WTC11 (cell line): ENCODE results near the gene RAC3. TPM values are rescaled to one million over a fixed set of nuclear protein-coding genes. Genes with fewer than 3 reads are reported as not detected.

ENCODE experiments used
- ATAC-seq: fragments of 200-7000 bp; cut with Tn5 transposase; 2 replicates; pipeline ENCODE4 v1.10.0; 2021; ENCODE audit warnings: mild to moderate bottlenecking, moderate library complexity
- CTCF ChIA-PET: fragments of 300-600 bp; sonication (Branson Sonifier 250); formaldehyde crosslinking; loops from one replicate; lab custom pipeline; 2021; ENCODE audit warnings: antibody characterized with exemption; lab: Charles Lee
- POLR2A ChIA-PET: fragments of 350-600 bp; sonication (Branson Sonifier 250); formaldehyde crosslinking; loops from one replicate; lab custom pipeline; 2021; ENCODE audit warnings: antibody characterized with exemption; lab: Charles Lee
- DNase-seq: peaks from one replicate; pipeline ENCODE4 v3.0.0; 2021; ENCODE audit warnings: low spot score
- H3K27ac Mint-ChIP-seq: 2 replicates; pipeline ENCODE4 v1.8.0; 2021; ENCODE audit warnings: mixed read lengths
- H3K27me3 Mint-ChIP-seq: 2 replicates; pipeline ENCODE4 v1.8.0; 2021; ENCODE audit warnings: low read depth, mild to moderate bottlenecking, moderate library complexity, mixed read lengths
- H3K36me3 Mint-ChIP-seq: 2 replicates; pipeline ENCODE4 v1.8.0; 2021; ENCODE audit warnings: mixed read lengths
- H3K4me1 Mint-ChIP-seq: 2 replicates; pipeline ENCODE4 v1.8.0; 2022; ENCODE audit warnings: mixed read lengths
- H3K4me3 Mint-ChIP-seq: 2 replicates; pipeline ENCODE4 v1.8.0; 2021; ENCODE audit warnings: mild to moderate bottlenecking, moderate library complexity, mixed read lengths
- H3K9me3 Mint-ChIP-seq: 2 replicates; pipeline ENCODE4 v1.8.0; 2021; ENCODE audit warnings: mixed read lengths
- ATF1 ChIP-seq: sonication (generic); formaldehyde crosslinking; IDR thresholded peaks from 2 replicates; pipeline ENCODE4 v1.8.1; 2023; ENCODE audit warnings: mild to moderate bottlenecking, moderate library complexity, missing genetic modification reagents
- ATF3 ChIP-seq: sonication (generic); formaldehyde crosslinking; conservative IDR thresholded peaks from 2 replicates; pipeline ENCODE4 v1.8.1; 2022; ENCODE audit warnings: mild to moderate bottlenecking, missing genetic modification reagents
- ATF6 ChIP-seq: sonication (generic); formaldehyde crosslinking; IDR thresholded peaks from 2 replicates; pipeline ENCODE4 v1.8.1; 2023; ENCODE audit warnings: mild to moderate bottlenecking, missing genetic modification reagents
- CBFB ChIP-seq: sonication (generic); formaldehyde crosslinking; IDR thresholded peaks from 2 replicates; pipeline ENCODE4 v1.8.1; 2022; ENCODE audit warnings: mild to moderate bottlenecking, low read depth, missing genetic modification reagents
- FOXK1 ChIP-seq: sonication (generic); formaldehyde crosslinking; IDR thresholded peaks from 2 replicates; pipeline ENCODE4 v1.8.0; 2022; ENCODE audit warnings: mild to moderate bottlenecking, moderate library complexity, missing genetic modification reagents
- GTF2I ChIP-seq: fragments of 250-450 bp; sonication (Bioruptor Pico); conservative IDR thresholded peaks from 2 replicates; pipeline ENCODE4 v1.4.0; 2021; ENCODE audit warnings: mild to moderate bottlenecking
- NFE2L1 ChIP-seq: sonication (generic); formaldehyde crosslinking; IDR thresholded peaks from 2 replicates; pipeline ENCODE4 v1.8.1; 2023; ENCODE audit warnings: missing genetic modification reagents
- NFYB ChIP-seq: sonication (generic); formaldehyde crosslinking; conservative IDR thresholded peaks from 2 replicates; pipeline ENCODE4 v1.8.0; 2022; ENCODE audit warnings: low read depth, missing genetic modification reagents
- NR2C2 ChIP-seq: sonication (generic); formaldehyde crosslinking; IDR thresholded peaks from 2 replicates; pipeline ENCODE4 v1.8.0; 2022; ENCODE audit warnings: mild to moderate bottlenecking, missing genetic modification reagents
- NR3C1 ChIP-seq: sonication (generic); formaldehyde crosslinking; conservative IDR thresholded peaks from 2 replicates; pipeline ENCODE4 v1.8.1; 2023; ENCODE audit warnings: low read depth, mild to moderate bottlenecking, missing genetic modification reagents
- OVOL2 ChIP-seq: fragments of 250-450 bp; sonication (Bioruptor Pico); IDR thresholded peaks from 2 replicates; pipeline ENCODE4 v1.9.0; 2021; ENCODE audit warnings: mild to moderate bottlenecking, borderline replicate concordance
- TCF7 ChIP-seq: sonication (generic); formaldehyde crosslinking; IDR thresholded peaks from 2 replicates; pipeline ENCODE4 v1.8.0; 2022; ENCODE audit warnings: mild to moderate bottlenecking, low read depth, missing genetic modification reagents, moderate library complexity
- USF1 ChIP-seq: sonication (generic); formaldehyde crosslinking; IDR thresholded peaks from 2 replicates; pipeline ENCODE4 v1.8.0; 2022; ENCODE audit warnings: mild to moderate bottlenecking, missing genetic modification reagents
- ZNF121 ChIP-seq: sonication (generic); formaldehyde crosslinking; IDR thresholded peaks from 2 replicates; pipeline ENCODE4 v1.8.0; 2023; ENCODE audit warnings: missing genetic modification reagents
- ZNF219 ChIP-seq: sonication (generic); formaldehyde crosslinking; IDR thresholded peaks from 2 replicates; pipeline ENCODE4 v1.8.0; 2023; ENCODE audit warnings: missing genetic modification reagents, mild to moderate bottlenecking, borderline replicate concordance
- ZNF317 ChIP-seq: sonication (generic); formaldehyde crosslinking; IDR thresholded peaks from 2 replicates; pipeline ENCODE4 v1.8.1; 2023; ENCODE audit warnings: low read depth, mild to moderate bottlenecking, moderate library complexity, missing genetic modification reagents, borderline replicate concordance
- total RNA-seq: library from RNA; stranded (reverse); gene quantifications from 3 replicates; pipeline ENCODE4 v1.2.3, GENCODE V29; 2021
- TF ChIP-seq, protein P1 (sequence below): fragments of 250-450 bp; sonication (Bioruptor Pico); IDR thresholded peaks from 2 replicates; pipeline ENCODE4 v1.9.0; 2021; ENCODE audit warnings: mild to moderate bottlenecking, borderline replicate concordance

Gene RAC3
- total RNA-seq, 1 experiment from 2014 or later: 163 TPM

DNA sequence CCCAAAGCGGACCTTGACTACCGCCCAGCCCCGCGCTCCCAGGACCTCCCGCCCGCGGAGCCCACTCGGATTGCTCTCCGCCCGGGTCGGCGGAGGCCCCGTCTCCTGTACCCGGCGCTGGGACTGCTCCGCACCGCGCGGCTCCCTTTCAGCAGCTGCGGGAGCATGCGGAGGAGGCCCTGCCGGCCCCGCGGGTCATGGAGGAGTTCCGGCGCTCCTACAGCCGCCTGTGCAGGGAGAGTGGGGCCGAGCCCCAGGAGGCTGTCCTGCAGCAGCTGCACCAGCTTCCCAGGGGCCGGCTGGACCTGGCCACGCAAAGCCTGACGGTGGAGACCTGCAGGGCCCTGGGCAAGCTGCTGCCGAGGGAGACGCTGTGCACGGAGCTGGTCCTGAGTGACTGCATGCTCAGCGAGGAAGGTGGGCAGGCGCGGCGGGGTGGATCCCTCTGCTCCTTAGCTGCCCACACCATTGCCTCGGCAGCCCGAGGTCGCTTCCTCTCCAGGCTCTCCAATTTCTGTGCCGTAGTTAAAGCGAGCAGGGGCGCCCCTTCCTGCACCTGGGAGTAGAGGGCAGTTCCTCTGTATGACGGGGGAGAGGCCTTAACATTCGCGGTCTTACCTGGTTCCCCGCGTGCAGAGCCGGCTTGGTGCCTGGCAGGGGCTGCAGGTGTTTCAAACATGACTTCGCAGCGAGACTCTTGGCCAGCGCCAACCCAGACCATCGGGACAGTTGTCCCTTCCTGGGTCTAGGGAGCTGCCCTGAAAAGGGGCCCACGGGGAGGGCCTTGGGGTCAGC is 7.8 kb upstream of the RAC3 start (continued):
- TF ChIP-seq NFE2L1: no peak
- TF ChIP-seq ZNF317: no peak
- no peak for TF ChIP-seq NR3C1
- no peak for TF ChIP-seq ZNF121 (CRISPR knock-in tag)

GRCh38 chr17:82024859-82025258 is 6.6 kb upstream of the RAC3 start:
- peaks cover 13% of the 10 kb centered on the region for H3K4me1 Mint-ChIP-seq
- ChIA-PET CTCF (interaction anchor here (0.9 to 1.9 kb wide), 3 partner anchors 13 to 101 kb away, joined by 3 to 4 read pairs (median 3); partner anchors contain the start of gene DCXR), POLR2A (interaction anchor here (2.6 to 2.7 kb wide), 2 partner anchors 13 to 101 kb away, joined by 6 to 9 read pairs; partner anchors contain the start of gene DCXR)
- H3K4me3 Mint-ChIP-seq: no peak overlapping the region
- DNase-seq (no peak), ATAC-seq (no peak)
- no peak overlapping the region for H3K27ac Mint-ChIP-seq
- no peaks in the 10 kb centered on the region for H3K36me3 Mint-ChIP-seq
- TF ChIP-seq NR2C2 (CRISPR knock-in tag) (no peak), OVOL2 (no peak), ATF6 (CRISPR knock-in tag) (no peak), GTF2I (CRISPR knock-in tag) (no peak), CBFB (CRISPR knock-in tag) (no peak), ZNF219 (CRISPR knock-in tag) (no peak), ATF3 (no peak), ZNF121 (CRISPR knock-in tag) (no peak), ATF1 (no peak), TCF7 (no peak), USF1 (CRISPR knock-in tag) (no peak), NR3C1 (no peak), FOXK1 (no peak), NFYB (CRISPR knock-in tag) (no peak)
- TF ChIP-seq, protein P1, sequence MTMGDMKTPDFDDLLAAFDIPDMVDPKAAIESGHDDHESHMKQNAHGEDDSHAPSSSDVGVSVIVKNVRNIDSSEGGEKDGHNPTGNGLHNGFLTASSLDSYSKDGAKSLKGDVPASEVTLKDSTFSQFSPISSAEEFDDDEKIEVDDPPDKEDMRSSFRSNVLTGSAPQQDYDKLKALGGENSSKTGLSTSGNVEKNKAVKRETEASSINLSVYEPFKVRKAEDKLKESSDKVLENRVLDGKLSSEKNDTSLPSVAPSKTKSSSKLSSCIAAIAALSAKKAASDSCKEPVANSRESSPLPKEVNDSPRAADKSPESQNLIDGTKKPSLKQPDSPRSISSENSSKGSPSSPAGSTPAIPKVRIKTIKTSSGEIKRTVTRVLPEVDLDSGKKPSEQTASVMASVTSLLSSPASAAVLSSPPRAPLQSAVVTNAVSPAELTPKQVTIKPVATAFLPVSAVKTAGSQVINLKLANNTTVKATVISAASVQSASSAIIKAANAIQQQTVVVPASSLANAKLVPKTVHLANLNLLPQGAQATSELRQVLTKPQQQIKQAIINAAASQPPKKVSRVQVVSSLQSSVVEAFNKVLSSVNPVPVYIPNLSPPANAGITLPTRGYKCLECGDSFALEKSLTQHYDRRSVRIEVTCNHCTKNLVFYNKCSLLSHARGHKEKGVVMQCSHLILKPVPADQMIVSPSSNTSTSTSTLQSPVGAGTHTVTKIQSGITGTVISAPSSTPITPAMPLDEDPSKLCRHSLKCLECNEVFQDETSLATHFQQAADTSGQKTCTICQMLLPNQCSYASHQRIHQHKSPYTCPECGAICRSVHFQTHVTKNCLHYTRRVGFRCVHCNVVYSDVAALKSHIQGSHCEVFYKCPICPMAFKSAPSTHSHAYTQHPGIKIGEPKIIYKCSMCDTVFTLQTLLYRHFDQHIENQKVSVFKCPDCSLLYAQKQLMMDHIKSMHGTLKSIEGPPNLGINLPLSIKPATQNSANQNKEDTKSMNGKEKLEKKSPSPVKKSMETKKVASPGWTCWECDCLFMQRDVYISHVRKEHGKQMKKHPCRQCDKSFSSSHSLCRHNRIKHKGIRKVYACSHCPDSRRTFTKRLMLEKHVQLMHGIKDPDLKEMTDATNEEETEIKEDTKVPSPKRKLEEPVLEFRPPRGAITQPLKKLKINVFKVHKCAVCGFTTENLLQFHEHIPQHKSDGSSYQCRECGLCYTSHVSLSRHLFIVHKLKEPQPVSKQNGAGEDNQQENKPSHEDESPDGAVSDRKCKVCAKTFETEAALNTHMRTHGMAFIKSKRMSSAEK (CRISPR knock-in tag): no peak
- no peaks in the 10 kb centered on the region; the same call in 1 of the 2 replicates for H3K27me3 Mint-ChIP-seq
- H3K9me3 Mint-ChIP-seq: no peaks in the 10 kb centered on the region
